HG03103 (cell line): ENCODE results near the gene NRF1.
A peak's percentile ranks its signal among the peaks of the same experiment; 100 is the strongest.
"Not testable (repeated sequence)": the region's sequence is repeated elsewhere in the genome, so short reads cannot be mapped to it uniquely, and the experiment has no call there.

Experiments
- ATAC-seq: cut with Tn5 transposase; IDR thresholded peaks from one replicate; pipeline ENCODE4 v1.9.1; 2021; ENCODE audit warnings: low read depth; ENCODE audit not compliant: unreplicated experiment

Gene NRF1

GRCh38 chr7:129605960-129606614 lies 5.4 kb upstream of the NRF1 start:
- no peak for ATAC-seq

GRCh38 chr7:129606803-129607202 lies 4.7 kb upstream of the NRF1 start:
- no peak for ATAC-seq

GRCh38 chr7:129607471-129608120 lies 3.9 kb upstream of the NRF1 start:
- ATAC-seq = no peak

GRCh38 chr7:129609666-129610065 lies 1.9 kb upstream of the NRF1 start:
- no peak for ATAC-seq

- no peak for ATAC-seq
These were observed 743 bp upstream of the NRF1 start for GRCh38 chr7:129610709-129611245.

- ATAC-seq = no peak
These were observed 844 bp downstream of the NRF1 start for GRCh38 chr7:129612112-129613015.

- ATAC-seq = no peak
These were observed 1.5 kb downstream of the NRF1 start for GRCh38 chr7:129613016-129613337.

GRCh38 chr7:129615018-129615417 lies 3.5 kb downstream of the NRF1 start:
- no peak for ATAC-seq

- no peak for ATAC-seq
These were observed 5.0 kb downstream of the NRF1 start for GRCh38 chr7:129616530-129616929.

GRCh38 chr7:129617178-129617577 lies 5.7 kb downstream of the NRF1 start:
- ATAC-seq = no peak

- ATAC-seq = no peak
These were observed 6.1 kb downstream of the NRF1 start for GRCh38 chr7:129617652-129618051.

GRCh38 chr7:129626896-129627295 lies 15.4 kb downstream of the NRF1 start:
- no peak for ATAC-seq

- no peak for ATAC-seq
These were observed 18.8 kb downstream of the NRF1 start for GRCh38 chr7:129630341-129630740.

GRCh38 chr7:129634361-129635034 lies 23.0 kb downstream of the NRF1 start:
- ATAC-seq = no peak

GRCh38 chr7:129635300-129636029 lies 23.9 kb downstream of the NRF1 start:
- peak; percentile 72 for ATAC-seq

GRCh38 chr7:129636030-129636550 lies 24.6 kb downstream of the NRF1 start:
- not testable (repeated sequence) for ATAC-seq

- ATAC-seq = no peak
These were observed 25.1 kb downstream of the NRF1 start for GRCh38 chr7:129636641-129637040.

GRCh38 chr7:129640400-129640799 lies 28.9 kb downstream of the NRF1 start:
- ATAC-seq = no peak

GRCh38 chr7:129642871-129643549 lies 31.5 kb downstream of the NRF1 start:
- no peak for ATAC-seq
